Common myeloid progenitor, CD34-positive (primary cell): ENCODE measurements around the gene GSG1.

ENCODE experiments used
- CTCF ChIA-PET: fragments of 350-600 bp; sonication (Branson Sonifier 250); formaldehyde crosslinking; loops from one replicate; lab custom pipeline; 2021; ENCODE audit warnings: antibody characterized with exemption; lab: Charles Lee
- POLR2A ChIA-PET: fragments of 350-600 bp; sonication (Branson Sonifier 250); formaldehyde crosslinking; loops from one replicate; lab custom pipeline; 2021; ENCODE audit warnings: antibody characterized with exemption; lab: Charles Lee
- DNase-seq, 3 donors: peaks; one replicate each; pipeline versions ENCODE4 v3.0.0 to v3.0.0-alpha.2; 2013
- H3K27ac ChIP-seq, 2 experiments: 1 replicate in 1 of 2; 2 replicates in 1 of 2; pipeline ENCODE4 v1.7.0; 2013; ENCODE audit warnings: inconsistent platforms in 2 of 2, low read length in 2 of 2, mild to moderate bottlenecking in 2 of 2, low read depth in 1 of 2, moderate library complexity in 1 of 2; ENCODE audit not compliant: severe bottlenecking in 2 of 2, insufficient read depth in 1 of 2, poor library complexity in 1 of 2
- H3K27me3 ChIP-seq, 5 experiments: replicated peaks in 2 of 5; 1 replicate in 3 of 5; 2 replicates in 2 of 5; pipeline versions ENCODE4 v1.6.1 to v1.7.0; 2013; ENCODE audit warnings: low read length in 4 of 5, mild to moderate bottlenecking in 2 of 5, moderate library complexity in 2 of 5, inconsistent platforms in 1 of 5; ENCODE audit not compliant: insufficient read depth in 5 of 5, control insufficient read depth in 4 of 5
- H3K36me3 ChIP-seq, 4 experiments: 1 replicate in 2 of 4; 2 replicates in 2 of 4; pipeline versions ENCODE4 v1.6.1 to v1.7.0; 2013; ENCODE audit warnings: low read length in 3 of 4, control low read depth in 1 of 4, mild to moderate bottlenecking in 1 of 4; ENCODE audit not compliant: control insufficient read depth in 4 of 4, insufficient read depth in 4 of 4
- H3K4me1 ChIP-seq, 4 experiments: 1 replicate in 3 of 4; 2 replicates in 1 of 4; pipeline versions ENCODE4 v1.6.1 to v1.7.1; 2013; ENCODE audit warnings: low read length in 3 of 4, mild to moderate bottlenecking in 3 of 4, control low read depth in 1 of 4, inconsistent platforms in 1 of 4, moderate library complexity in 1 of 4; ENCODE audit not compliant: control insufficient read depth in 4 of 4, insufficient read depth in 4 of 4; ENCODE audit errors: control extremely low read depth in 1 of 4
- H3K4me3 ChIP-seq, 7 experiments: 1 replicate in 4 of 7; 2 replicates in 3 of 7; pipeline versions ENCODE4 v1.5.1 to v1.7.0; 2013; ENCODE audit warnings: mild to moderate bottlenecking in 7 of 7, low read length in 6 of 7, moderate library complexity in 6 of 7, inconsistent platforms in 2 of 7, low read depth in 2 of 7, control low read depth in 1 of 7; ENCODE audit not compliant: insufficient read depth in 4 of 7, control insufficient read depth in 1 of 7; ENCODE audit errors: extremely low read depth in 1 of 7
- H3K9me3 ChIP-seq, 5 experiments: 1 replicate in 4 of 5; 2 replicates in 1 of 5; pipeline versions ENCODE4 v1.6.1 to v1.7.1; 2013; ENCODE audit warnings: low read length in 4 of 5, mild to moderate bottlenecking in 2 of 5, inconsistent platforms in 1 of 5, low read depth in 1 of 5, moderate library complexity in 1 of 5; ENCODE audit not compliant: control insufficient read depth in 4 of 5, insufficient read depth in 2 of 5; ENCODE audit errors: control extremely low read depth in 1 of 5
- WGBS: methylation state at CpG from one replicate; pipeline ENCODE4 v1.1.5; 2013; ENCODE audit not compliant: insufficient coverage; 5-methylcytosine and 5-hydroxymethylcytosine counted together

The GSG1 gene

GRCh38 chr12:13106666-13107065 lies 3.2 kb upstream of the GSG1 start:
- Histone ChIP-seq H3K27ac (no peak overlapping the region), H3K27me3 (no peaks in the 10 kb centered on the region), H3K4me3 (no peak overlapping the region), H3K4me1 (peaks cover 6 to 30% (median 29%) of the 10 kb centered on the region in 4 experiments), H3K9me3 (peaks cover 0 to 5% (median under 1%) of the 10 kb centered on the region in 5 experiments), H3K36me3 (no peaks in the 10 kb centered on the region)
- DNase-seq: no peak
- POLR2A ChIA-PET: no interaction called here
- CTCF ChIA-PET: no interaction called here
- WGBS: no CpG with 5 or more reads among the region's 1 CpG

GRCh38 chr12:13105781-13106180 lies 2.3 kb upstream of the GSG1 start:
- Histone ChIP-seq H3K27me3 (no peaks in the 10 kb centered on the region), H3K36me3 (no peaks in the 10 kb centered on the region), H3K4me1 (peaks cover 7 to 36% (median 34%) of the 10 kb centered on the region in 4 experiments), H3K4me3 (no peak overlapping the region), H3K9me3 (peaks cover 0 to 5% (median 0%) of the 10 kb centered on the region in 5 experiments), H3K27ac (no peak overlapping the region)
- no CpG with 5 or more reads among the region's 1 CpG for WGBS
- ChIA-PET POLR2A (no interaction called here), CTCF (interaction anchor here (1.5 to 2.6 kb wide), 2 partner anchors 12 to 72 kb away, joined by 3 to 8 read pairs; no protein-coding TSS in a partner anchor)
- no peak for DNase-seq

- no peak overlapping the region for H3K4me3 ChIP-seq
These were observed 942 bp upstream of the GSG1 start for GRCh38 chr12:13104409-13104808.

GRCh38 chr12:13102461-13103195 lies 839 bp downstream of the GSG1 start:
- POLR2A ChIA-PET: interaction anchor here (1.8 kb wide), 1 partner anchor 77 kb away, joined by 6 read pairs; no protein-coding TSS in a partner anchor
- CTCF ChIA-PET: interaction anchor here (1.2 to 5.8 kb wide), 9 partner anchors 9 to 109 kb away, joined by 3 to 47 read pairs (median 4); partner anchors contain the start of gene EMP1
- H3K4me1 ChIP-seq: peaks cover 31 to 66% (median 65%) of the 10 kb centered on the region in 4 experiments
- H3K27me3 ChIP-seq: no peaks in the 10 kb centered on the region
- no peaks in the 10 kb centered on the region for H3K9me3 ChIP-seq
- H3K4me3 ChIP-seq: no peak overlapping the region
- peak; percentile 31 to 83 (median 76) for DNase-seq
- no peaks in the 10 kb centered on the region for H3K36me3 ChIP-seq
- 76% methylated on average over 6 of the region's 7 CpGs for WGBS
- peak overlapping the region; percentile 4 to 99 for H3K27ac ChIP-seq

More at GRCh38 chr12:13104409-13104808, 942 bp upstream of the GSG1 start:
- ChIA-PET CTCF (interaction anchor here (1.0 to 2.6 kb wide), 3 partner anchors 13 to 74 kb away, joined by 3 to 8 read pairs (median 3); no protein-coding TSS in a partner anchor), POLR2A (no interaction called here)
- Histone ChIP-seq H3K27me3 (no peaks in the 10 kb centered on the region), H3K36me3 (no peaks in the 10 kb centered on the region), H3K9me3 (peaks cover 0 to 5% (median 0%) of the 10 kb centered on the region in 5 experiments), H3K4me1 (peaks cover 21 to 49% (median 48%) of the 10 kb centered on the region in 4 experiments), H3K27ac (no peak overlapping the region)
- DNase-seq: no peak
- WGBS: 100% methylated on average over 1 of the region's 3 CpGs

- Histone ChIP-seq H3K9me3 (no peaks in the 10 kb centered on the region), H3K36me3 (no peaks in the 10 kb centered on the region), H3K4me1 (peaks cover 31 to 73% (median 71%) of the 10 kb centered on the region in 4 experiments), H3K27ac (peak overlapping the region; percentile 97 to 99), H3K4me3 (peak overlapping the region in 6 of 7 experiments; percentile 41 to 72 (median 64)), H3K27me3 (no peaks in the 10 kb centered on the region)
- ChIA-PET POLR2A (interaction anchor here (1.0 to 1.8 kb wide), 2 partner anchors 78 to 101 kb away, joined by 3 to 6 read pairs; no protein-coding TSS in a partner anchor), CTCF (interaction anchor here (1.3 to 5.8 kb wide), 10 partner anchors 13 to 115 kb away, joined by 3 to 47 read pairs (median 6); partner anchors contain the start of gene EMP1)
- peak; percentile 37 to 85 (median 77) for DNase-seq
- WGBS: 56% methylated on average over 6 of the region's 10 CpGs
These were observed 1.6 kb downstream of the GSG1 start for GRCh38 chr12:13101821-13102375.

- ChIA-PET CTCF (interaction anchor here (1.2 to 5.8 kb wide), 15 partner anchors 14 to 114 kb away, joined by 3 to 47 read pairs (median 4); partner anchors contain the start of gene EMP1), POLR2A (interaction anchor here (1.0 to 1.8 kb wide), 3 partner anchors 78 to 102 kb away, joined by 3 to 8 read pairs (median 6); no protein-coding TSS in a partner anchor)
- peak; percentile 96 to 99 (median 99) for DNase-seq
- no peaks in the 10 kb centered on the region for H3K36me3 ChIP-seq
- H3K9me3 ChIP-seq: no peaks in the 10 kb centered on the region
- under 1% methylated on average over 77 of the region's 79 CpGs for WGBS
- H3K27me3 ChIP-seq: no peaks in the 10 kb centered on the region
- peak overlapping the region in 6 of 7 experiments; percentile 41 to 72 (median 64) for H3K4me3 ChIP-seq
- H3K27ac ChIP-seq: peak overlapping the region; percentile 97 to 99
- peaks cover 31 to 74% (median 72%) of the 10 kb centered on the region in 4 experiments for H3K4me1 ChIP-seq
These were observed 2.3 kb downstream of the GSG1 start for GRCh38 chr12:13100882-13101769.
